Calu3 (cell line): ENCODE results near the gene MAP7D3. TPM values are rescaled to one million over a fixed set of nuclear protein-coding genes. Genes with fewer than 3 reads are reported as not detected.

Experiments
- BruUV-seq: library from RNA; stranded (reverse); fragments of 400-500 nt; replicated peaks from 2 replicates; lab custom pipeline; 2021; lab: Mats Ljungman, UMichigan
- CTCF ChIA-PET: fragments of 300-600 bp; sonication (Branson Sonifier 250); formaldehyde crosslinking; loops from one replicate; lab custom pipeline; 2022; ENCODE audit warnings: antibody characterized with exemption; lab: Charles Lee
- DNase-seq: peaks from one replicate; pipeline ENCODE4 v3.0.0; 2022
- H3K27ac Mint-ChIP-seq: one replicate; pipeline ENCODE4 v1.8.0; 2022; ENCODE audit warnings: mixed read lengths; ENCODE audit not compliant: unreplicated experiment
- H3K27me3 Mint-ChIP-seq: one replicate; pipeline ENCODE4 v1.8.0; 2022; ENCODE audit warnings: mixed read lengths; ENCODE audit not compliant: unreplicated experiment
- H3K36me3 Mint-ChIP-seq: one replicate; pipeline ENCODE4 v1.8.0; 2022; ENCODE audit warnings: mild to moderate bottlenecking, moderate library complexity, mixed read lengths; ENCODE audit not compliant: insufficient read depth, unreplicated experiment
- H3K4me1 Mint-ChIP-seq: one replicate; pipeline ENCODE4 v1.8.0; 2022; ENCODE audit warnings: mild to moderate bottlenecking, low read depth, mixed read lengths; ENCODE audit not compliant: unreplicated experiment
- H3K4me3 Mint-ChIP-seq: one replicate; pipeline ENCODE4 v1.8.0; 2022; ENCODE audit warnings: mild to moderate bottlenecking, low read depth, moderate library complexity, mixed read lengths; ENCODE audit not compliant: unreplicated experiment
- H3K9me3 Mint-ChIP-seq: one replicate; pipeline ENCODE4 v1.8.0; 2022; ENCODE audit warnings: low read depth, mixed read lengths; ENCODE audit not compliant: unreplicated experiment
- intact Hi-C: fragments of 100-400 bp; cut with micrococcal nuclease; formaldehyde crosslinking; loops from one replicate; pipeline ENCODE4 v1.10.0; 2022; ENCODE audit not compliant: unreplicated experiment
- total RNA-seq: library from RNA; stranded (reverse); gene quantifications from 2 replicates; pipeline ENCODE4 v1.2.3, GENCODE V29; 2022
- TF ChIP-seq, protein P1 (sequence below): fragments of 200-600 bp; IDR thresholded peaks from one replicate; pipeline ENCODE4 v1.8.0; 2022; ENCODE audit warnings: antibody characterized with exemption; ENCODE audit not compliant: unreplicated experiment

MAP7D3 gene
- total RNA-seq, 1 experiment from 2014 or later = 8.0 TPM

DNA sequence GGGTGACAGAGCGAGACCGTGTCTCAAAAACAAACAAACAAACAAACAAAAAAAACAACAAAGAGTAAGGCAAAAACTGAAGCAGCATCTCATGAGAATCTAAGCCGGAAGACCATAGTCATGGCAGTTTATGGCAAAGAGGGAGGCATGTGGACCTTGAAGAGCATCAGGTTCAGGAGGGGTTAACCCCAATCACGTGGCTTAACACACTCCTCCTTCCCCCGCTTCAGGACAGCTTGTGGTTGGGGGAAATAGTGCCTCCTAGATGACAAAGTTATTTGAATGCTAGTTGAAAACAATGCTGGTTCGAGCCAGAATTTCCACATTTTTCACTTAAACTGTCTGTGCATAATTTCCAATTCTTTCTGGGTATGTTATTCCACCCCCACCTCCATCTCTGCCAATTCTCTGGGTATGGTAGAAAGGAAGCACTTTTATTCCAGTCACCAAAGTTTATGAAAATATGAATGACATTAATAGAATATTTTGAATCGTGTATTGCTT, 11.7 kb upstream of the MAP7D3 start:
- H3K9me3 Mint-ChIP-seq = no peaks in the 10 kb centered on the region
- DNase-seq = no peak
- intact Hi-C loops = loop anchor here (10.0 kb wide), 1 partner anchor 432 kb away; no protein-coding TSS in a partner anchor
- H3K27me3 Mint-ChIP-seq = no peaks in the 10 kb centered on the region
- no peaks in the 10 kb centered on the region for H3K4me1 Mint-ChIP-seq
- TF ChIP-seq, protein P1, sequence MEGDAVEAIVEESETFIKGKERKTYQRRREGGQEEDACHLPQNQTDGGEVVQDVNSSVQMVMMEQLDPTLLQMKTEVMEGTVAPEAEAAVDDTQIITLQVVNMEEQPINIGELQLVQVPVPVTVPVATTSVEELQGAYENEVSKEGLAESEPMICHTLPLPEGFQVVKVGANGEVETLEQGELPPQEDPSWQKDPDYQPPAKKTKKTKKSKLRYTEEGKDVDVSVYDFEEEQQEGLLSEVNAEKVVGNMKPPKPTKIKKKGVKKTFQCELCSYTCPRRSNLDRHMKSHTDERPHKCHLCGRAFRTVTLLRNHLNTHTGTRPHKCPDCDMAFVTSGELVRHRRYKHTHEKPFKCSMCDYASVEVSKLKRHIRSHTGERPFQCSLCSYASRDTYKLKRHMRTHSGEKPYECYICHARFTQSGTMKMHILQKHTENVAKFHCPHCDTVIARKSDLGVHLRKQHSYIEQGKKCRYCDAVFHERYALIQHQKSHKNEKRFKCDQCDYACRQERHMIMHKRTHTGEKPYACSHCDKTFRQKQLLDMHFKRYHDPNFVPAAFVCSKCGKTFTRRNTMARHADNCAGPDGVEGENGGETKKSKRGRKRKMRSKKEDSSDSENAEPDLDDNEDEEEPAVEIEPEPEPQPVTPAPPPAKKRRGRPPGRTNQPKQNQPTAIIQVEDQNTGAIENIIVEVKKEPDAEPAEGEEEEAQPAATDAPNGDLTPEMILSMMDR = no peak
- CTCF ChIA-PET = interaction anchor here (0.6 kb wide), 1 partner anchor 700 kb away, joined by 3 read pairs; no protein-coding TSS in a partner anchor
- no peak overlapping the region for H3K4me3 Mint-ChIP-seq
- H3K27ac Mint-ChIP-seq = no peak overlapping the region
- H3K36me3 Mint-ChIP-seq = no peaks in the 10 kb centered on the region
- BruUV-seq = no TSS peak

DNA sequence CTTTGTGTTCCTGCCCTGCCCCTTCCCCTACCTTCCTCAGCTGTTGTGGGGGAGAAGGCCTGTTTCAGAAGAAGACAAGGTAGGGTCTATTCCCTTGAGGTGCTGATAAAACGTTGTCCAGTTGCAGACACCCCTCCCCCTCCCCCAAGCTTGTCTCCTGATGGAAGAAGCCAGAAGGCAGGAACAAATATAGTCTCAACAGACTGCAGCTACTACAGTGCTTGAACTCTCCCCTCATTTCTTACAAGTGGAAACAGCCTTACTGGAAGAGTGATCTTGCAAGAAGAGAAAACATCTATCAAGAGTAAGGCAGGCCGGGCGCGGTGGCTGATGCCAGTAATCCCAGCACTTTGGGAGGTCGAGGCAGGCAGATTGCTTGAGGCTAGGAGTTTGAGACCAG, 11.0 kb upstream of the MAP7D3 start:
- H3K9me3 Mint-ChIP-seq = no peaks in the 10 kb centered on the region
- no TSS peak for BruUV-seq
- intact Hi-C loops = loop anchor here (10.0 kb wide), 1 partner anchor 433 kb away; no protein-coding TSS in a partner anchor
- no peak overlapping the region for H3K4me3 Mint-ChIP-seq
- no peak for DNase-seq
- no peaks in the 10 kb centered on the region for H3K36me3 Mint-ChIP-seq
- CTCF ChIA-PET = interaction anchor here (0.6 kb wide), 1 partner anchor 700 kb away, joined by 3 read pairs; no protein-coding TSS in a partner anchor
- no peaks in the 10 kb centered on the region for H3K27me3 Mint-ChIP-seq
- H3K27ac Mint-ChIP-seq = no peak overlapping the region
- H3K4me1 Mint-ChIP-seq = no peaks in the 10 kb centered on the region
- TF ChIP-seq, protein P1 = no peak

DNA sequence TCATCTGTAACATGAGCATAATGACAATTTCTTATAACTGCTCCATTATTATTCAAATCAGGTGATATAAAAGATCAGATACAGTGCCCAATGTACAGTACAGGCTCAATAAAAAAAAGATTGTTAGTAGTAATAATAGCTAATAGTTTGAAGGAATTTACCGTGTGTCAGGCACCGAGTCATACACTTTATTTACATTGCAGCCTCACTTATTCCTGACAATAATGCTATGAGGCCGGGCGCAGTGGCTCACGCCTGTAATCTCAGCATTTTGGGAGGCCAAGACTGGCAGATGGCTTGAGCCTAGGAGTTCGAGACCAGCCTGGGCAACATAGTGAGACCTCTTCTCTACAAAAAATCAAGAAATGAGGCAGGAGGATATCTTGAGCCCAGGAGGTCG, 10.1 kb upstream of the MAP7D3 start:
- CTCF ChIA-PET = no interaction called here
- DNase-seq = no peak
- intact Hi-C loops = loop anchor here (10.0 kb wide), 1 partner anchor 433 kb away; no protein-coding TSS in a partner anchor
- Mint-ChIP-seq H3K27ac (no peak overlapping the region), H3K9me3 (no peaks in the 10 kb centered on the region), H3K4me1 (no peaks in the 10 kb centered on the region), H3K4me3 (no peak overlapping the region), H3K27me3 (no peaks in the 10 kb centered on the region), H3K36me3 (no peaks in the 10 kb centered on the region)
- TF ChIP-seq, protein P1 = no peak
- no TSS peak for BruUV-seq

DNA sequence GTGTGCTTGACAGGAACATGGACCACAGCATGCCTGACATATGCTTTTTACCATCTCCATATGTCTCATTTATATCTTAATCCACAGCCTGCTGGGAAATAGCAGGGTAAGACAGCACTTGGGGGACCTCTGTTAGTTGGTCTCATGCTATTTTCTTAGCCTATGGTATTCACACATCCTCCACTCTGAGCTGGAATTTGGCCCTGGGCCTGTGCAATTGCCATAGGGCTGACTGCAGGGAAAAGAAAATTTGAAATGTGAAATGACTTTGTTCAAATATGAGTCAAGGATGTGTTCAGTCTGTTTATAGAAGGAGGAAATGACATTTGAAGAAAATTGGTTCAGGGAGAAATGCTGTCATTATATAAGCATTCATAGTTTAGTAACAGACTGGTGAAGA, 9.6 kb upstream of the MAP7D3 start:
- Mint-ChIP-seq H3K27me3 (no peaks in the 10 kb centered on the region), H3K27ac (no peak overlapping the region), H3K4me1 (no peaks in the 10 kb centered on the region), H3K4me3 (no peak overlapping the region), H3K36me3 (no peaks in the 10 kb centered on the region), H3K9me3 (no peaks in the 10 kb centered on the region)
- intact Hi-C loops = loop anchor here (10.0 kb wide), 1 partner anchor 434 kb away; no protein-coding TSS in a partner anchor
- BruUV-seq = no TSS peak
- no peak for DNase-seq
- TF ChIP-seq, protein P1 = no peak
- CTCF ChIA-PET = no interaction called here
